H1 (cell line): ENCODE data around the gene TCF20.

ENCODE experiments used
- CTCF ChIP-seq, 3 experiments: IDR thresholded peaks; 1 replicate in 2 of 3; 2 replicates in 1 of 3; pipeline versions ENCODE4 v1.5.1 to v1.6.1; 2011; ENCODE audit warnings: low read length in 3 of 3, mild to moderate bottlenecking in 3 of 3, inconsistent platforms in 2 of 3, low read depth in 1 of 3, moderate library complexity in 1 of 3; ENCODE audit not compliant: insufficient read depth in 1 of 3; ENCODE audit errors: control extremely low read depth in 1 of 3
- EZH2 ChIP-seq: fragments of 200-600 bp; sonication (generic); IDR thresholded peaks from 2 replicates; pipeline ENCODE4 v1.7.1; 2012; ENCODE audit warnings: low read depth, mild to moderate bottlenecking, moderate library complexity, low read length, inconsistent platforms; ENCODE audit not compliant: severe bottlenecking
- NANOG ChIP-seq: IDR thresholded peaks from 2 replicates; pipeline ENCODE4 v1.6.1; 2011; ENCODE audit warnings: low read length, low read depth, mild to moderate bottlenecking, inconsistent platforms; ENCODE audit not compliant: insufficient read depth, poor library complexity, severe bottlenecking
- POLR2A ChIP-seq, 2 experiments: IDR thresholded peaks; 1 replicate in 1 of 2; 2 replicates in 1 of 2; pipeline ENCODE4 v1.6.1; 2011; ENCODE audit warnings: low read depth in 2 of 2, low read length in 2 of 2, mild to moderate bottlenecking in 2 of 2; ENCODE audit errors: control extremely low read depth in 1 of 2
- RXRA ChIP-seq: IDR thresholded peaks from 2 replicates; pipeline ENCODE4 v1.6.1; 2011; ENCODE audit warnings: low read depth, mild to moderate bottlenecking, low read length, moderate library complexity; ENCODE audit not compliant: insufficient read depth
- SIX5 ChIP-seq: IDR thresholded peaks from 2 replicates; pipeline ENCODE4 v1.6.1; 2011; ENCODE audit warnings: mild to moderate bottlenecking, low read depth, low read length
- SP1 ChIP-seq: IDR thresholded peaks from 2 replicates; pipeline ENCODE4 v1.6.1; 2011; ENCODE audit warnings: low read depth, low read length
- SUZ12 ChIP-seq: fragments of 200-600 bp; sonication (generic); IDR thresholded peaks from 2 replicates; pipeline ENCODE4 v1.6.1; 2012; ENCODE audit warnings: mild to moderate bottlenecking, inconsistent platforms, low read length, moderate library complexity, mixed read lengths
- TCF12 ChIP-seq: IDR thresholded peaks from 2 replicates; pipeline ENCODE4 v1.6.1; 2011; ENCODE audit warnings: low read depth, mild to moderate bottlenecking, low read length
- YY1 ChIP-seq: IDR thresholded peaks from 2 replicates; pipeline ENCODE4 v1.6.1; 2011; ENCODE audit warnings: low read depth, mild to moderate bottlenecking, low read length

- TF ChIP-seq SUZ12 (no peak), POLR2A (IDR thresholded peaks at IDR 0.05; ENCODE audit: control extremely low read depth in 1 of 2, low read depth in 2 of 2, low read length in 2 of 2) (no peak), NANOG (no peak), EZH2 (no peak), CTCF (IDR thresholded peaks at IDR 0.05; ENCODE audit: control extremely low read depth in 1 of 3, insufficient read depth in 1 of 3, low read depth in 1 of 3, low read length in 3 of 3) (peak; percentile 63 to 70 (median 67)), YY1 (peak; percentile 56; the same call in 1 of the 2 replicates), TCF12 (no peak), RXRA (no peak), SIX5 (no peak), SP1 (no peak)
These were observed 26.0 kb upstream of the TCF20 start for GRCh38 chr22:42296381-42296853.
